ENCODE results near the gene MRAS. TPM values are rescaled to one million over a fixed set of nuclear protein-coding genes. Genes with fewer than 3 reads are reported as not detected.

Gene MRAS
- total and polyA plus RNA-seq, 2 of the 13 experiments (the other 11 are each of a cell fraction or from before 2014, with no cell fraction given): 8.8 to 36.2 TPM

- TF ChIP-seq ZNF816 (CRISPR knock-in tag; IDR thresholded peaks at IDR 0.05; ENCODE audit: borderline replicate concordance) (no peak), ZNF737 (CRISPR knock-in tag; IDR thresholded peaks at IDR 0.05; ENCODE audit: borderline replicate concordance) (no peak), RFX1 (IDR thresholded peaks at IDR 0.05) (no peak), HBP1 (CRISPR knock-in tag; IDR thresholded peaks at IDR 0.05; ENCODE audit: low read depth) (no peak), PATZ1 (CRISPR knock-in tag; IDR thresholded peaks at IDR 0.05) (no peak), E2F2 (CRISPR knock-in tag; IDR thresholded peaks at IDR 0.05; ENCODE audit: borderline replicate concordance) (no peak), FOSL2 (CRISPR knock-in tag; IDR thresholded peaks at IDR 0.05) (peak; percentile 45), ZBTB33 (CRISPR knock-in tag; IDR thresholded peaks at IDR 0.05) (peak; percentile 18; the same call in 1 of the 2 replicates)
- POLR2A ChIA-PET: no interaction called here
- Histone ChIP-seq H3K36me3 (replicated peaks in 1 of 2; ENCODE audit: control insufficient read depth in 1 of 2, insufficient read depth in 2 of 2, low read length in 2 of 2) (0 out of 5 replicates have a peak, but pooled peaks cover 0 to 3% of the 10 kb centered on the region in 2 experiments), H3K27me3 (ENCODE audit: control insufficient read depth in 1 of 2, insufficient read depth in 2 of 2, low read length in 2 of 2) (no peaks in the 10 kb centered on the region), H3K4me1 (ENCODE audit: insufficient read depth, low read length) (no peaks in the 10 kb centered on the region), H3K9me3 (ENCODE audit: low read length) (no peaks in the 10 kb centered on the region), H3K4me2 (ENCODE audit: low read depth, low read length) (no peak overlapping the region), H3K9ac (ENCODE audit: insufficient read depth, low read depth, low read length) (no peak overlapping the region), H3K4me3 (replicated peaks in 1 of 3; ENCODE audit: insufficient read depth in 1 of 3, low read depth in 2 of 3, low read length in 3 of 3) (no peak overlapping the region), H2AFZ (ENCODE audit: low read length) (no peak overlapping the region), H3K79me2 (ENCODE audit: insufficient read depth, low read length) (no peaks in the 10 kb centered on the region), H3K27ac (ENCODE audit: extremely low read length, insufficient read depth, low read length) (no peak overlapping the region), H4K20me1 (ENCODE audit: insufficient read depth, low read length) (no peaks in the 10 kb centered on the region)
- peak; percentile 47 for ATAC-seq
- in situ Hi-C loops (cut with HindIII; ENCODE audit: extremely low pct_ligation_motif_present, low pct_unique_long_range_greater_than_20kb) (no loop called here), intact Hi-C loops (cut with micrococcal nuclease; ENCODE audit: unreplicated experiment) (no loop called here)
- peak; percentile 71 for DNase-seq (ENCODE audit: low spot score)
- BruUV-seq (replicated peaks): no TSS peak
- CTCF ChIA-PET (ENCODE audit: low intra/inter-chr PET ratio, low total read pairs): no interaction called here
- FAIRE-seq: no peak
- 83% methylated on average over 9 of the region's 9 CpGs for WGBS (ENCODE audit: low lambda C conversion rate)
Measured at GRCh38 chr3:138389841-138390581, 41.6 kb downstream of the MRAS start.
